ENCODE results near the gene SLC7A10. TPM values are rescaled to one million over a fixed set of nuclear protein-coding genes. Genes with fewer than 3 reads are reported as not detected.
"Not testable (repeated sequence)": the region's sequence is repeated elsewhere in the genome, so short reads cannot be mapped to it uniquely, and the experiment has no call there.

Gene SLC7A10
- total and polyA plus RNA-seq, 4 donors, result 0.63 TPM; not detected in 3

GRCh38 chr19:33227242-33227650 is 1.6 kb upstream of the SLC7A10 start:
- intact Hi-C loops (cut with DNase I), result no loop called here
- no peaks in the 10 kb centered on the region for H3K36me3 ChIP-seq (ENCODE audit: control insufficient read depth in 1 of 2, insufficient read depth in 2 of 2, low read length in 1 of 2)
- WGBS, 2 donors, result 23 to 27% methylated on average over 18 of the region's 18 CpGs
- ATAC-seq (ENCODE audit: low FRiP score) (no peak), DNase-seq (no peak)
- H3K4me1 ChIP-seq (ENCODE audit: control insufficient read depth in 1 of 2, insufficient read depth in 2 of 2, low read length in 2 of 2), result no peaks in the 10 kb centered on the region
- no peak overlapping the region for H3K27ac ChIP-seq (ENCODE audit: low read depth in 1 of 2, low read length in 2 of 2)
- peaks cover 7% of the 10 kb centered on the region for H3K9me3 ChIP-seq (ENCODE audit: control insufficient read depth, low read length)
- H3K27me3 ChIP-seq (ENCODE audit: control insufficient read depth in 1 of 2, insufficient read depth in 2 of 2, low read length in 1 of 2), result peaks cover 0 to 4% of the 10 kb centered on the region in 2 donors
- H3K4me3 ChIP-seq (ENCODE audit: low read length in 2 of 2), result no peak overlapping the region

DNA sequence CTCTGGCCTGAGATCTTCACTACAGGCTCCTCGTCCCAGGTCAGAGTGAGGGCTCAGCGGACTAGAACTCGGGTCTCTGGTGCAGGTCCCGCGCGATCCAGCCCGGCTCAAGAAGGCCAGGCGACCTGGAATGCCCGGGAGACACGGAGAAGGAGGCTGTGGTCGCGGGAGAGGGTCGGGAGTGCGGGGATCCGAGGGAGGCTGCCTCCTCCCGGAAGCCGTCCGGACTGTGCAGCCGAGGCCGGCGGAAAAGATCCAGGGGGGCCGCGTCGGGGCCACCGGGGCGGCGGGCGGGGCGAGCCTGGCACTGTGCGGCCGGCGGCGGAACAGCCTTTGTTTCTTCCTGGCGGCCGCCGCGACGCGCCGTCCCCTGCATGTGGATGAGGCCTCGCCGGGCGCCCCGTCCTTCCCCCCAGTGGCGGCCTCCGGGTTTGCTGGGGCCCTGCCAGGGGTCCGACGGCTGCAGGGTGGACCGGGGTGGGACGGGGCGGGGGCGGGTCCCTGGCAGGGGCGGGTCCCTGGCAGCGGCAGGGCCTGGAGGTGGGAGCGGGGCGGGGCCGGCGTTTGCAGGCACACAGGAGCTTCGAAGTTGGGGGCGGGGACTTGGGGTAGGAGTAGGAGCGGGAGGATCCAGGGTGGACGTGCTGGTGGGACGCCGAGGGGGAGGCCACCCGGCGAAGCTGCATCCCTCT is 1.0 kb upstream of the SLC7A10 start:
- Histone ChIP-seq H3K27me3 (ENCODE audit: control insufficient read depth in 1 of 2, insufficient read depth in 2 of 2, low read length in 1 of 2) (peaks cover 0 to 4% of the 10 kb centered on the region in 2 donors), H3K27ac (ENCODE audit: low read depth in 1 of 2, low read length in 2 of 2) (no peak overlapping the region), H3K9me3 (ENCODE audit: control insufficient read depth, low read length) (peaks cover 7% of the 10 kb centered on the region), H3K4me3 (ENCODE audit: low read length in 2 of 2) (no peak overlapping the region), H3K36me3 (ENCODE audit: control insufficient read depth in 1 of 2, insufficient read depth in 2 of 2, low read length in 1 of 2) (no peaks in the 10 kb centered on the region), H3K4me1 (ENCODE audit: control insufficient read depth in 1 of 2, insufficient read depth in 2 of 2, low read length in 2 of 2) (no peaks in the 10 kb centered on the region)
- intact Hi-C loops (cut with DNase I), result no loop called here
- WGBS, 2 donors, result 3 to 4% methylated on average over 32 to 66 of the region's 66 CpGs
- ATAC-seq (ENCODE audit: low FRiP score), result no peak
- no peak for DNase-seq

- Histone ChIP-seq H3K4me1 (ENCODE audit: control insufficient read depth in 1 of 2, insufficient read depth in 2 of 2, low read length in 2 of 2) (no peaks in the 10 kb centered on the region), H3K27me3 (ENCODE audit: control insufficient read depth in 1 of 2, insufficient read depth in 2 of 2, low read length in 1 of 2) (peaks cover 0 to 4% of the 10 kb centered on the region in 2 donors), H3K36me3 (ENCODE audit: control insufficient read depth in 1 of 2, insufficient read depth in 2 of 2, low read length in 1 of 2) (no peaks in the 10 kb centered on the region), H3K27ac (ENCODE audit: low read depth in 1 of 2, low read length in 2 of 2) (no peak overlapping the region), H3K4me3 (ENCODE audit: low read length in 2 of 2) (no peak overlapping the region), H3K9me3 (ENCODE audit: control insufficient read depth, low read length) (peaks cover 7% of the 10 kb centered on the region)
- intact Hi-C loops (cut with DNase I), result no loop called here
- ATAC-seq (ENCODE audit: low FRiP score), result no peak
- 55 to 58% methylated on average over 18 of the region's 18 CpGs for WGBS, 2 donors
- DNase-seq, result no peak
Measured at GRCh38 chr19:33224694-33225457, 774 bp downstream of the SLC7A10 start.

DNA sequence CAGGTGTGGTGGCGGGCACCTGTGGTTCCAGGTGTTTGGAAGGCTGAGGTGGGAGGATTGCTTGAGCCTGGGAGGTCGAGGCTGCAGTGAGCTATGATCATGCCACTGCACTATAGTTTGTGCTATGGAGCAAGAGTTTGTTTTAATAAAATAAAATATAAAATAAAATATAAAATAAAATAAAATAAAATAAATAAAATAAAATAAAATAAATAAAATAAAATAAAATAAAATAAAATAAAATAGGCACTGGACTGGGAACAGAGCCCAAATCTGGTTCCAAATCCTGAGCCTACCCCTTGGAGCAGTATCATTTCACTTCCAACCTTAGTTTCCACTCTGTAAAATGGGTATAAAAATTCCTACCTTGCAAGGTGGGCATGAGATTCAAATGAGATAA is 3.4 kb downstream of the SLC7A10 start:
- ATAC-seq (ENCODE audit: low FRiP score); H3K4me3 ChIP-seq (ENCODE audit: low read length in 2 of 2); DNase-seq; H3K27ac ChIP-seq (ENCODE audit: low read depth in 1 of 2, low read length in 2 of 2); H3K36me3 ChIP-seq (ENCODE audit: control insufficient read depth in 1 of 2, insufficient read depth in 2 of 2, low read length in 1 of 2); H3K9me3 ChIP-seq (ENCODE audit: control insufficient read depth, low read length); H3K4me1 ChIP-seq (ENCODE audit: control insufficient read depth in 1 of 2, insufficient read depth in 2 of 2, low read length in 2 of 2); intact Hi-C loops (cut with DNase I); H3K27me3 ChIP-seq (ENCODE audit: control insufficient read depth in 1 of 2, insufficient read depth in 2 of 2, low read length in 1 of 2): not testable (repeated sequence)
- WGBS, 2 donors, result 83 to 88% methylated on average over 2 of the region's 2 CpGs

- Histone ChIP-seq H3K27ac (ENCODE audit: low read depth in 1 of 2, low read length in 2 of 2) (no peak overlapping the region), H3K36me3 (ENCODE audit: control insufficient read depth in 1 of 2, insufficient read depth in 2 of 2, low read length in 1 of 2) (no peaks in the 10 kb centered on the region), H3K27me3 (ENCODE audit: control insufficient read depth in 1 of 2, insufficient read depth in 2 of 2, low read length in 1 of 2) (no peaks in the 10 kb centered on the region), H3K4me1 (ENCODE audit: control insufficient read depth in 1 of 2, insufficient read depth in 2 of 2, low read length in 2 of 2) (no peaks in the 10 kb centered on the region), H3K9me3 (ENCODE audit: control insufficient read depth, low read length) (no peaks in the 10 kb centered on the region), H3K4me3 (ENCODE audit: low read length in 2 of 2) (no peak overlapping the region)
- intact Hi-C loops (cut with DNase I), result no loop called here
- WGBS, 2 donors, result 65 to 68% methylated on average over 5 to 6 of the region's 6 CpGs
- no peak for ATAC-seq (ENCODE audit: low FRiP score)
- DNase-seq, result no peak
Measured at GRCh38 chr19:33221638-33222037, 4.0 kb downstream of the SLC7A10 start.

GRCh38 chr19:33220735-33221134 is 4.9 kb downstream of the SLC7A10 start:
- no peak for ATAC-seq (ENCODE audit: low FRiP score)
- 84 to 85% methylated on average over 9 of the region's 9 CpGs for WGBS, 2 donors
- Histone ChIP-seq H3K4me3 (ENCODE audit: low read length in 2 of 2) (no peak overlapping the region), H3K27me3 (ENCODE audit: control insufficient read depth in 1 of 2, insufficient read depth in 2 of 2, low read length in 1 of 2) (no peaks in the 10 kb centered on the region), H3K36me3 (ENCODE audit: control insufficient read depth in 1 of 2, insufficient read depth in 2 of 2, low read length in 1 of 2) (no peaks in the 10 kb centered on the region), H3K9me3 (ENCODE audit: control insufficient read depth, low read length) (no peaks in the 10 kb centered on the region), H3K27ac (ENCODE audit: low read depth in 1 of 2, low read length in 2 of 2) (no peak overlapping the region), H3K4me1 (ENCODE audit: control insufficient read depth in 1 of 2, insufficient read depth in 2 of 2, low read length in 2 of 2) (no peaks in the 10 kb centered on the region)
- no peak for DNase-seq
- intact Hi-C loops (cut with DNase I), result no loop called here

DNA sequence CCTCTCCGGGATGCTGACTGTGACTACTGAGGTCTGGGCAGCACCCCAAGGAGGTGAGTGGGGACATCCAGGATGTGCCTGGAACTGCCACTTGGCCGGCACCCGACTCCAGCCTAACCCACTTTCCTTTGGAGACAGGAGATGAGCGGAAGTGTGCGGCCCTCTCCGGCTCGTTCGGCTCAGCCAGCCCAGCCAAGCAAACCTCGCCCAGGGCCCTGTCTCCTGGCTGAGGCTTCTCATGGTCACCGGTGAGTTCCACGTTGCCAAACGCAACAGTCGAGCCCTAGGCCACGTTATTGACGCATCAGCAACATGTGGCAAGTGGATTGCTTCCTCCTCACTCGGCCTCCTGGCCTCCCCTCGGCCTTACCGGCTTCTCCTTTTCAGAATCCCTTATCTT is 5.5 kb downstream of the SLC7A10 start:
- Histone ChIP-seq H3K27me3 (ENCODE audit: control insufficient read depth in 1 of 2, insufficient read depth in 2 of 2, low read length in 1 of 2) (no peaks in the 10 kb centered on the region), H3K9me3 (ENCODE audit: control insufficient read depth, low read length) (no peaks in the 10 kb centered on the region), H3K36me3 (ENCODE audit: control insufficient read depth in 1 of 2, insufficient read depth in 2 of 2, low read length in 1 of 2) (no peaks in the 10 kb centered on the region), H3K27ac (ENCODE audit: low read depth in 1 of 2, low read length in 2 of 2) (no peak overlapping the region), H3K4me1 (ENCODE audit: control insufficient read depth in 1 of 2, insufficient read depth in 2 of 2, low read length in 2 of 2) (no peaks in the 10 kb centered on the region), H3K4me3 (ENCODE audit: low read length in 2 of 2) (no peak overlapping the region)
- ATAC-seq (ENCODE audit: low FRiP score) (no peak), DNase-seq (no peak)
- 85 to 89% methylated on average over 18 of the region's 18 CpGs for WGBS, 2 donors
- intact Hi-C loops (cut with DNase I), result no loop called here

DNA sequence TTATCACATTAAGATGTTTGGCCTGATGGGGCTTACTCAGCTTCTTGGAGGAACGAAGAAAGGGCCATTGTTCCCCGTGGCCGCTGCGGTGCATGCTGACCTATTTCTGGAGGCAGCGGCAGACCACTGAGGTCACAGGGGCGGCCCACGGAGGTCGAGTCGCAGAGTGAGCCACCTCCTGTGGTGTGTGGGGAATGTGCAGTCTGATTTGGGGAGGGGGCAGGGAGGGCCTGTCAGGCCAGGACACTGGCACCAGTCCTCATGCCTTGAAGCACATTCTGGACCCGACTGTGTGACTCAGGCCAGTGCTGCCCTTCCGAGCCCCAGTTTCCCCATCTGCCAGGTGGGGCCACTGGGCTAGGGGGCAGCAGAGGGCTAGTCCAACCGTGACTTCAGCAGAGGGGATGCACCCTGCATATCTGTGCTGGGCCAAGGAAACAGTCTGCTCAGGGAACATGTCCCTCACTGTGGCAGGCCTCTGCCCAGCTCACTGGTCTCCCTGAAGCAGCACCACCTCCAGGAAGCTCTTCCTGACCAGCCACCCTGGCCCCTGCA is 6.3 kb downstream of the SLC7A10 start:
- Histone ChIP-seq H3K9me3 (ENCODE audit: control insufficient read depth, low read length) (no peaks in the 10 kb centered on the region), H3K36me3 (ENCODE audit: control insufficient read depth in 1 of 2, insufficient read depth in 2 of 2, low read length in 1 of 2) (no peaks in the 10 kb centered on the region), H3K4me3 (ENCODE audit: low read length in 2 of 2) (no peak overlapping the region), H3K4me1 (ENCODE audit: control insufficient read depth in 1 of 2, insufficient read depth in 2 of 2, low read length in 2 of 2) (no peaks in the 10 kb centered on the region), H3K27ac (ENCODE audit: low read depth in 1 of 2, low read length in 2 of 2) (no peak overlapping the region), H3K27me3 (ENCODE audit: control insufficient read depth in 1 of 2, insufficient read depth in 2 of 2, low read length in 1 of 2) (no peaks in the 10 kb centered on the region)
- 46 to 47% methylated on average over 12 of the region's 12 CpGs for WGBS, 2 donors
- intact Hi-C loops (cut with DNase I), result no loop called here
- DNase-seq (no peak), ATAC-seq (ENCODE audit: low FRiP score) (no peak)

DNA sequence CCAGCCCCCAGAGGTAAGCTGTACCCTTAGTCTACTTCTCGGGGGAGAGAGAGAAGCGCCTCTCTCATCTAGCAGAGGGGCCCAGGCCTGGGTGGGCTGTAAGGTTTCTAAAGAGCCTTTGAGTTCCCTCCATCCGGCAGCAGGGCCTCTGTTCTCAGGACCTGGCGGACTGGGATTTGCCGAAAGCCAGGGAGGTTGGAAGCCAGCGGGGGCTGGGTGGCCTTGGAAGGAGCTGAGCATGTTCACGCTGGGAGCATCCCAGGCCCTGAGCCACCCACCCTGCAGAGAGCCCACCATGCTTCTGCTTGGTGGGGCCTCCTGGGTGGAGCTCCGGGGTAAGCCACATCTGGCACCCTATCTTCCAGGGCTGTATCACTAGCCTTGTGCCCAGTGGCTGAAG is 7.8 kb downstream of the SLC7A10 start:
- no peaks in the 10 kb centered on the region for H3K36me3 ChIP-seq (ENCODE audit: control insufficient read depth in 1 of 2, insufficient read depth in 2 of 2, low read length in 1 of 2)
- no peaks in the 10 kb centered on the region for H3K9me3 ChIP-seq (ENCODE audit: control insufficient read depth, low read length)
- ATAC-seq (ENCODE audit: low FRiP score) (no peak), DNase-seq (no peak)
- H3K4me3 ChIP-seq (ENCODE audit: low read length in 2 of 2), result no peak overlapping the region
- no peaks in the 10 kb centered on the region for H3K4me1 ChIP-seq (ENCODE audit: control insufficient read depth in 1 of 2, insufficient read depth in 2 of 2, low read length in 2 of 2)
- H3K27me3 ChIP-seq (ENCODE audit: control insufficient read depth in 1 of 2, insufficient read depth in 2 of 2, low read length in 1 of 2), result no peaks in the 10 kb centered on the region
- 80 to 84% methylated on average over 8 of the region's 8 CpGs for WGBS, 2 donors
- H3K27ac ChIP-seq (ENCODE audit: low read depth in 1 of 2, low read length in 2 of 2), result no peak overlapping the region
- intact Hi-C loops (cut with DNase I), result no loop called here
